Stimulated activated CD4-positive, alpha-beta T cell treated with anti-CD3 and anti-CD28 coated beads, Interleukin-1b, Interleukin-23, amount 100 ng/mL, for 24 hours (primary cell): ENCODE results near the gene GMEB2.
"Not testable (repeated sequence)": the region's sequence is repeated elsewhere in the genome, so short reads cannot be mapped to it uniquely, and the experiment has no call there.

Source experiments
- DNase-seq, 4 experiments: peaks; one replicate each; pipeline ENCODE4 v3.0.0-alpha.2; 2020; ENCODE audit warnings: low read depth in 4 of 4, low spot score in 1 of 4

Gene GMEB2

GRCh38 chr20:63561624-63562396 lies 65.1 kb downstream of the GMEB2 start:
- no peak for DNase-seq

GRCh38 chr20:63560856-63561609 lies 65.9 kb downstream of the GMEB2 start:
- DNase-seq: no peak

GRCh38 chr20:63560333-63560805 lies 66.5 kb downstream of the GMEB2 start:
- no peak for DNase-seq

GRCh38 chr20:63559485-63560332 lies 67.2 kb downstream of the GMEB2 start:
- not testable (repeated sequence) for DNase-seq

- no peak for DNase-seq
Observed at GRCh38 chr20:63558804-63559484, 68.0 kb downstream of the GMEB2 start.

GRCh38 chr20:63557481-63557891 lies 69.4 kb downstream of the GMEB2 start:
- DNase-seq: no peak

- no peak for DNase-seq
Observed at GRCh38 chr20:63556873-63557478, 69.9 kb downstream of the GMEB2 start.

GRCh38 chr20:63555661-63556381 lies 71.1 kb downstream of the GMEB2 start:
- DNase-seq: no peak

GRCh38 chr20:63554361-63555278 lies 72.3 kb downstream of the GMEB2 start:
- DNase-seq: no peak

- peak in 1 of 4 experiments; percentile 37 for DNase-seq
Observed at GRCh38 chr20:63553933-63554290, 73.0 kb downstream of the GMEB2 start, which contains the start of gene FNDC11. FNDC11 (plus strand) TSS chr20:63554159; CDS start chr20:63555664, 1,505 bp downstream.

- DNase-seq: peak; percentile 64 to 84 (median 76)
Observed at GRCh38 chr20:63553251-63553932, 73.5 kb downstream of the GMEB2 start.

- no peak for DNase-seq
Observed at GRCh38 chr20:63552481-63553249, 74.2 kb downstream of the GMEB2 start.

GRCh38 chr20:63551068-63551467 lies 75.8 kb downstream of the GMEB2 start:
- no peak for DNase-seq

GRCh38 chr20:63549679-63550282 lies 77.1 kb downstream of the GMEB2 start:
- no peak for DNase-seq

- no peak for DNase-seq
Observed at GRCh38 chr20:63549019-63549418, 77.9 kb downstream of the GMEB2 start.

- DNase-seq: no peak
Observed at GRCh38 chr20:63548542-63548941, 78.4 kb downstream of the GMEB2 start.
